HG02840 (cell line): ENCODE measurements around the gene SLC35B1.
A peak's percentile ranks its signal among the peaks of the same experiment; 100 is the strongest.

Source experiments
- ATAC-seq: cut with Tn5 transposase; IDR thresholded peaks from one replicate; pipeline ENCODE4 v1.9.1; 2021; ENCODE audit warnings: mild to moderate bottlenecking, moderate library complexity, moderate number of reproducible peaks; ENCODE audit not compliant: unreplicated experiment, low FRiP score

The SLC35B1 gene

DNA sequence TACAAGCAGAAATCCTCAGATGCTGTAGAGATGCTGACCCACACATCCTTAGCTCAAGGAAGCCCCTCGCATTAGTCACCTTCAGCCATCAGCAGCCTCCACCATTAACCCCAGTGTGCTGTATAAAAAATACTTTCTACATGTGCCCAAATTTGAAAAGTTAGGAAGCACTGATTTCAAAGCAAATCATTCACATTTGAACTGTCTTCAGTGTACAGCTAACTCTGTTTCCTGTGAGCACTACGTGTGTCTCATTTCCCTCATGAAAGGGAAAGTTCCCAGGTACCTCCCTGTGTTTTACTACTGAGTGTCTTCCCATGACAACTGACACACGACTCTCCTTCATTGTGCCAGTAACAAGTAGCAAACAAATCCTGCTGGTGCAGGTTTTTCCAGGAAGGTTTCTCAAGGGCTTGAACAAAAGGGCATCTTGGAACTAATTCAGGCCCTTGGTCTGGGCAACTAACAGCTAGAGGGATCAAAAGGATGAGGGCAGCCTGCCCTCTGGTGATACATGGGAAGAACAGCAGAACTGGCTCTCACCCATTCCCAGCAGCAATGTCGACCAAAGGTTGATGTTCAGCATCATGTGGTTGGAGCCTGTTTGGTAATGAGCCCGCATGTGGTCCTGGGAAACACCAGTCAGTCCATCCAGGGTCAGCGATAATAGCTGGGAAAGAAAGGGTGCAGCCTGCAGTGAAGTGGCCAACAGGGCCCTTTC is 4.0 kb downstream of the SLC35B1 start:
- ATAC-seq: no peak

- ATAC-seq: no peak
These were observed 6.8 kb downstream of the SLC35B1 start for GRCh38 chr17:49700960-49701359.

DNA sequence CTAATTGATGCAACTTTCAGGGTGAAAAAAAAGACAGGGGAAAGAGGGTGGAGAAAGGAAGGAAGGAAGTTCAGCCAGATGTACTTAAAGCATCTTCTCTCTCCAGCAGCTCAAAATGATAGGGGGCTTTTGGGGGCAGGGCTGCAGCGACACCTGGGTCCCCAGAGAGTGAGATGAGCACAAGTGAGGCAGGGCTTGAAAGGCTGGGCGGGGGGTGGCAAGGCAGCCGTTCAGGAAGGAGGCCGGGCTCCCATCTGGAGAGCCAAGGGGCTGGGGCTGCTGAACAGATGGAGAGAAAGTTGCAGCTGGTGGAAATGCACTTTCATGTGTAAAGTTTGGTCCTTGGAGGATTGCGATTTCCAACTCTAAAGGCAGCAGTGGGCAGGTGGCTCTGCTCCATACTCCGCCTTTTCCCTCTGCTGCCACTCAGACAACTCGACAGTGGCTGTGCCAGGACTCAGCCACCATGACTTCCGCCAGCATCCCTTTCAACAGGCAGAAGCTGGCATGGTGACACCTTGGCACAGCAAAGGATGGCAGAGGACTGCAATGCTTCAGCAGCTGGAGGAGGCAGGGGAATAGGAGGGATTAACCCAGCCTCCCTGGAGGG is 7.7 kb downstream of the SLC35B1 start:
- no peak for ATAC-seq

- no peak for ATAC-seq
These were observed 9.8 kb downstream of the SLC35B1 start for GRCh38 chr17:49698005-49698404.

DNA sequence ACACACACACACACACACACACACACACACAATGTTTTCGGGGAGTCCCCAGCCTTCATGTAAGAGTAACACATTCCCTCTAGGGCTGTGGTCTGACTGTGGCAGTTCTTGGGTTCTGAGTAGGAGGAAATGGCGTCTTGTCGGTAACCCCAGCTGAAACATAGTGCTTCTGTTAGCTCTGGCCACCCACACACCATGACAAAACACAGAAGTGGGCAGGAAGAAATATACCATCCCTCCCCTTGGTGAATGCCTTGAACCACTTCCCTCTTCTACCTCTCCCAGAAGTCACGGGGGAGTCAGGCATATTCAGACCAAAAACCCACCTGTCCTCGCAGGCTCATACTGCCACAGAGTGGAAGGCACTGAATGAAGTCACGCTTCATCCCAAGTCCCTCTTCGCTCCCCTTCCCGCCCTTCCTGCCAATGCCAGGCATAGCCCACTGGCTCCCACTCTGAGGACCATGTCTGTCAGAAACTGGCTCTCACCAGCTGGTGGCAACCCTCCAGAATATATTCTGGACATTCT is 11.5 kb downstream of the SLC35B1 start:
- ATAC-seq: no peak

DNA sequence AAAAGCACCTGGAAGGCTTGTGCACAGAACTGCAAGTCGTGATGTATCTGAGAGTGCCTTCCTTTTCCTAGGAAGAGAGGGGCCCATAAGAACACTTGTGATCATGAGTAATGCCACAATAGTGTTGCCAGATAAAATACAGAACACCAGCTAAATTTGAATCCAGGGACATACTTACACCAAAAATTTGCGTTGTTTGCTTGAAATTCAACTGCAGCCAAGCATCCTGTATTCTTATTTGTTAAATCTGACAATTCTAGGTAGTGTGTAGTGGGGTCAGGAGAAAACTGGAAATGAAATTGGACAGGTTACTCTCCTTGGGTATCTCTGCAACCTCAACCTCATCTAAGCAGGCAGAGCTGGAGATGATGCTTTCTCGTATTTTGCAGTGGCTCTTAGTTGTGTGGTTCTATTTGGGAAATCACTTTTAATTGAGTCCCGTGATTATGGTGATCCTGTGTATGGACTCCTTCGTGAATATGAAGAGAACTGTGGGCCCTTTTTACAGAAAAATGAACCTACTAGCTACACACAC is 12.0 kb downstream of the SLC35B1 start:
- no peak for ATAC-seq

GRCh38 chr17:49694847-49695697 is 12.7 kb downstream of the SLC35B1 start:
- no peak for ATAC-seq

DNA sequence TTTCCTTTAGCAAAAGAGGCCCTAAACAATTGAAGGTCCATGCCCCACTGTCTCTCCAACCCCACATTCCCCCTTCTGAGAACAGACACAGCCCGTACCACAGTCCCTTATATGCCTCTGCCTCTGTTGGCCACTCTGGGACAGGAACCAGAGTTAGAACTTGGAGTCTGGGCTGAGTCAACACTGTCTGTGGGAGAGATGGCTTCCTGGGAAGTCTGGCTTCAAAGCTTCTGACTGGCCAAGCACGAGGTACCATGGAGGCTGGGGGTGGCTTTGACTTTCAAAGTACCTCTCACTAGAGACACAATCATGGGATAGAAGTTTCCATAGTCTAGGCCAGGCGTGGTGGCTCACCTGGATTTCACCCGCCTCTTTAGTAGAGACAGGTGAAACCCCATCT is 15.0 kb downstream of the SLC35B1 start:
- ATAC-seq: no peak

DNA sequence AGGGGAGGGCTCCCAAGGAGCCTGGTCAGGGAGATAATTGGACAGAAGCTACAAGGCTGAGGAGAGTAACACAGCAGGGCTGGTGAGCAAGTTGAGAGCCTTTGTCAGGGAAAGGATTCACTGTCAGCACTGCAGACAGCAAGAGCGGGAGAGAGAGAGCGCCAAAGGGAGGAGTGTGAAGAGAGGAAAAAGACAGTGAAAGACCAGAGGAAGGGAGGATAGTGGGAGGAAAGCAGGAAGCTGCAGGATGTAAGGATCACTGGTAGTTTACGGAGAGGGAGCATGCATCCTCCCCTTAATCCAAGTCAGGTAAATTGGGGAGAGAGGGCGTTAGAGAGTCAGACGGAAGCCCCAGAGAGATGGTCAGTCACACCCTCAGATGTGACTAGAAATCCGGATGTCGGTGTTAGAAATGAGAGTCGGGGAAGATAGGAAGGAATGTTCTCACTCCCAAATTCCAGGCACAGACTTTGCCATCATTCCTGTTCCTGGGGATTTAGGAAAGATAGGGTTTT is 16.0 kb downstream of the SLC35B1 start:
- no peak for ATAC-seq

DNA sequence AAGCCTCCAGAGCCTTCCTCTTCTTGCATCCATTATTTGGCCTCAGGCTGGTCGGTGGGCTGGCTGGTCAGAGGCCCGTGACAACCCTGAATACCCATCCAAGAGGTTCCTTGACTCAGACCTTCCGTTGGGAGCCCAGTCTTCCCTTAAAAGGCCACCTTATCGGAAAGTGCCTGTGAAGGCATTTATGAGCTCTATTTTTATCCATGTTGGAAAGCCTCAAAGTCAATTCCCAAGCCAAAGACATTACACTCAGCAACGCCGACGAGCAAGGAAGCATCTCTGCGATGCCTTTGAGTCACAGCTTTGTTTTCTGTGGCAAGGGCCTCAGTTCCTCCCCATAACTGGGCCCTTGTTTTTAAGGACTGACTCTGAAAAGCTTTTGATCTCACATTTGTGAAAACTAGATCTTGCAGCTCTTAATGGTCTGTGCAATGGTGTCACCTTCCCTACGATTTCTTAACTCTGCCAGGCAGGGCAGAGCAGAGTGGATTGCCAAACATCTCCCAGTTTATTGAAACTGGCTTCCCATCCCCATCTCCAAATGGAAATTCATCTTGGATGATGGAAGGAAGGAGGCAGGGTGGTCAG is 16.6 kb downstream of the SLC35B1 start:
- no peak for ATAC-seq

- ATAC-seq: no peak
These were observed 17.5 kb downstream of the SLC35B1 start for GRCh38 chr17:49690256-49690655.

- no peak for ATAC-seq
These were observed 18.9 kb downstream of the SLC35B1 start for GRCh38 chr17:49688848-49689247.

DNA sequence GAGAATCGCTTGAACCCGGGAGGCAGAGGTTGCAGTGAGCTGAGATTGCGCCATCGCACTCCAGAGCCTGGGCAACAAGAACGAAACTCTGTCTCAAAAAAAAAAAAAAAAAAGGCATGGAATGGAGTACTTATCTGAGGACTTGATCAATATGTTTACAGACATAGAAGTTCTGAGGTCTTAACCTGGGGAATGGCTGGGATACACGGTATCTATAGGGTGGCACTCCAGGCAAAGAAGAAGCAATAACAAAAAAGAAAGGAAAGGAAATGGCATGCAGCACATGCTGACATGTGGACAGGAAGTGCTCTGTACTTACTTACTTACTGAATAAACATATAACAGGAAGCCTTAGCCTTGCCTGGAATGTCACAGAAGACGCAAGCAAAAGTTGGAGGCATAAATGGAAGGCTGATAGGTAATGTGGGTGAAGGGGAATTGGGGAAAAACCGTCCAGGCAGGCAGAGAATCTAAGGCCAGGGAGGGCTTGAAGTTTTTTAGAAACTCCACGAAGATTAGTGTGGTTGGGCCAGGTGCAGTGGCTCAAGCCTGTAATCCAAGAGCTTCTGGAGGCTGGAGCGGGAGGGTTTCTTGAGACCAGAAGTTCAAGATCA is 19.8 kb downstream of the SLC35B1 start:
- no peak for ATAC-seq

- no peak for ATAC-seq
These were observed 26.4 kb downstream of the SLC35B1 start for GRCh38 chr17:49681106-49681979.

DNA sequence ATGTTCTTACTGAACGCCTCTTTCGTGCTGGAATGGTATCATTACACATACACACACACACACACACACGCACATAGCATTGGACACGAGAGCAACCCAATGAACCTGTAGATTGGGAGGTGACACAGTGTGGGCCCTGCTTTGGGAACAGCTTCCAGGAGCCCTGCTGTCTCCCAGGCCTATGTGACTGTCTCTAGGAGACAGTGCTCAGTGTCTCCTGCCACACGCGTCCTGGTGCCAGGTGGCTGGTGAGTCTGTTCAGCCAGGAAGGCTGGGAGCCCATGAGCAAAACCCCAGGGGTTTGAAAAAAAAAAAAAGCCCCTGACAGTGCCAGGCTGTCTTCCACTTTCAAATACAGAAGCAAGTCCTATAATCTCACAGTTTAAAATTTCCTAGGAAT is 27.4 kb downstream of the SLC35B1 start:
- no peak for ATAC-seq

- peak; percentile 83 for ATAC-seq
These were observed 29.6 kb downstream of the SLC35B1 start, which contains the start of gene SPOP for GRCh38 chr17:49677933-49678847. Gene SPOP (minus strand): TSS chr17:49678097. CDS start chr17:49622810, 55,287 bp downstream.

GRCh38 chr17:49677134-49677932 is 30.4 kb downstream of the SLC35B1 start:
- peak; percentile 62 for ATAC-seq
